CD8-positive, alpha-beta memory T cell (primary cell): ENCODE results near the gene EI24. TPM values are rescaled to one million over a fixed set of nuclear protein-coding genes. Genes with fewer than 3 reads are reported as not detected.
A peak's percentile ranks its signal among the peaks of the same experiment; 100 is the strongest.

Source experiments
- CTCF ChIA-PET: fragments of 350-600 bp; sonication (Branson Sonifier 250); formaldehyde crosslinking; loops from one replicate; lab custom pipeline; 2021; ENCODE audit warnings: antibody characterized with exemption; lab: Charles Lee
- POLR2A ChIA-PET: fragments of 350-600 bp; sonication (Branson Sonifier 250); formaldehyde crosslinking; loops from one replicate; lab custom pipeline; 2021; ENCODE audit warnings: antibody characterized with exemption; lab: Charles Lee
- DNase-seq, 5 donors: peaks; one replicate each; pipeline versions ENCODE4 v3.0.0 to v3.0.0-alpha.2; 2020 to 2022; ENCODE audit warnings: mixed read lengths in 1 of 5
- H3K27ac ChIP-seq: one replicate; pipeline ENCODE4 v1.7.0; 2013; ENCODE audit warnings: low read depth, mild to moderate bottlenecking, low read length, moderate library complexity
- H3K27me3 ChIP-seq: 2 replicates; pipeline ENCODE4 v1.7.0; 2013; ENCODE audit warnings: low read length, mild to moderate bottlenecking; ENCODE audit not compliant: insufficient read depth, poor library complexity, severe bottlenecking
- H3K36me3 ChIP-seq: 2 replicates; pipeline ENCODE4 v1.7.0; 2013; ENCODE audit warnings: mild to moderate bottlenecking, low read length, moderate library complexity; ENCODE audit not compliant: insufficient read depth
- H3K4me1 ChIP-seq: 2 replicates; pipeline ENCODE4 v1.7.0; 2013; ENCODE audit warnings: mild to moderate bottlenecking, low read length, moderate library complexity; ENCODE audit not compliant: insufficient read depth
- H3K4me3 ChIP-seq: 2 replicates; pipeline ENCODE4 v1.7.0; 2013; ENCODE audit warnings: mild to moderate bottlenecking, low read length
- H3K9me3 ChIP-seq: 2 replicates; pipeline ENCODE4 v1.7.0; 2013; ENCODE audit warnings: mild to moderate bottlenecking, low read length
- H3K27ac Mint-ChIP-seq, 8 donors: one replicate each; pipeline ENCODE4 v1.8.0; 2020 to 2021; ENCODE audit warnings: mixed read lengths in 8 of 8, mild to moderate bottlenecking in 6 of 8, inconsistent platforms in 3 of 8, moderate library complexity in 3 of 8
- H3K27me3 Mint-ChIP-seq, 2 donors: one replicate each; pipeline ENCODE4 v1.8.0; 2020 to 2021; ENCODE audit warnings: mixed read lengths in 2 of 2, mild to moderate bottlenecking in 1 of 2, moderate library complexity in 1 of 2
- H3K36me3 Mint-ChIP-seq, 3 donors: one replicate each; pipeline ENCODE4 v1.8.0; 2020 to 2021; ENCODE audit warnings: mixed read lengths in 3 of 3, inconsistent platforms in 1 of 3, mild to moderate bottlenecking in 1 of 3
- H3K4me1 Mint-ChIP-seq, 3 donors: one replicate each; pipeline ENCODE4 v1.8.0; 2020 to 2021; ENCODE audit warnings: mixed read lengths in 3 of 3, inconsistent platforms in 1 of 3, mild to moderate bottlenecking in 1 of 3
- H3K4me3 Mint-ChIP-seq, 7 donors: one replicate each; pipeline ENCODE4 v1.8.0; 2020 to 2021; ENCODE audit warnings: mixed read lengths in 7 of 7, mild to moderate bottlenecking in 6 of 7, moderate library complexity in 4 of 7, inconsistent platforms in 2 of 7
- H3K9me3 Mint-ChIP-seq, 5 donors: one replicate each; pipeline ENCODE4 v1.8.0; 2020 to 2022; ENCODE audit warnings: mixed read lengths in 5 of 5, mild to moderate bottlenecking in 3 of 5, moderate library complexity in 2 of 5, inconsistent platforms in 1 of 5
- polyA plus RNA-seq: library from polyadenylated mRNA; unstranded; fragments of 300-500 nt; fragmentation: Illumina TruSeq; gene quantifications from one replicate; pipeline ENCODE4 v1.2.3, GENCODE V29; 2021
- total RNA-seq, 2 experiments: library from RNA; stranded (reverse); gene quantifications; one replicate each; pipeline ENCODE4 v1.2.3, GENCODE V29; 2021

EI24 gene
- total and polyA plus RNA-seq, 3 experiments from 2014 or later, result 62.7 to 71.7 (median 65.7) TPM

DNA sequence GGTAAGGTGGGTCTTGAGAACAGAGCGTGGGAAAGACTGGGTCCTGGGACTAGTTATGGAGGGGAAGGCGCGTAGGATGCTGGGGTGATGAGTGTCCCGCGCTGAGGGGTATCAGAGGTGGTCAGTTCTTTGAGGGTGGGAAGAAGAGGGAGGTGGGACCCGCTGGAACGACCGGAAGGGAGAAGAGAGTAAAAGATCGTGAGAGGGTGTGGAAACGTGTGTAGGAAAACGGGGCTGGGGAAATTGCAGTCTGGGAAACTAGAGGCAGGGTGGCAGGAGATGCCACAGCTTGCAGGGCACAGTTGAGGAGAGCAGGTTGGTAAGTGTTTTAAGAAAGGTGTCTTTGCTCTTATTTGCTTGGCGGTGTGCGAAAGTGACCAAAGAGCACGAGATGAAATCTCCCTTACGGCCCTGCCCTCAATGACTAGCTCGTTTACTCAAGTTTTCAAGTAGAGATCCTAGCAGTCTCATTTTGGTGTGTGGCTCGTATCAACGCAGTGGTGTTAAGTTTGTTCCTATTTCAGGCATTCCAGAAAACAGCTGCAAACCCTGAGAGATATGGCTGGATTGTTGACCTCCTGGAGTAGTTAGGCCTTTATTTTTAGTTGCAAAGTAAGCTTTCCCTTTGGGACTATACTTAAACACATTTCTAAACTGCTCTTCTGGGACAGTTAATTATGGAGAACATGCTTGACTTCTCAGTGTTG, 24.0 kb downstream of the EI24 start:
- Mint-ChIP-seq H3K9me3 (no peaks in the 10 kb centered on the region), H3K4me3 (peak overlapping the region; percentile 90 to 98 (median 93)), H3K4me1 (peaks cover 41 to 61% (median 53%) of the 10 kb centered on the region in 3 donors), H3K27me3 (no peaks in the 10 kb centered on the region), H3K36me3 (peaks cover 0 to 40% (median 3%) of the 10 kb centered on the region in 3 donors), H3K27ac (peak overlapping the region; percentile 92 to 99 (median 98))
- H3K9me3 ChIP-seq, result no peaks in the 10 kb centered on the region
- peaks cover 20% of the 10 kb centered on the region for H3K4me1 ChIP-seq
- H3K4me3 ChIP-seq, result peak overlapping the region; percentile 85
- H3K36me3 ChIP-seq, result peaks cover 14% of the 10 kb centered on the region
- H3K27ac ChIP-seq, result peak overlapping the region; percentile 100
- ChIA-PET POLR2A (interaction anchor here (1.2 to 2.4 kb wide), 4 partner anchors 24 to 294 kb away, joined by 3 to 31 read pairs (median 6); partner anchors contain the start of genes CHEK1, EI24 and HYLS1), CTCF (interaction anchor here (1.0 to 3.7 kb wide), 4 partner anchors 24 to 306 kb away, joined by 3 to 17 read pairs (median 8); partner anchors contain the start of genes CHEK1 and EI24)
- peak in 1 of 5 donors; percentile 4 for DNase-seq
- H3K27me3 ChIP-seq, result no peaks in the 10 kb centered on the region

DNA sequence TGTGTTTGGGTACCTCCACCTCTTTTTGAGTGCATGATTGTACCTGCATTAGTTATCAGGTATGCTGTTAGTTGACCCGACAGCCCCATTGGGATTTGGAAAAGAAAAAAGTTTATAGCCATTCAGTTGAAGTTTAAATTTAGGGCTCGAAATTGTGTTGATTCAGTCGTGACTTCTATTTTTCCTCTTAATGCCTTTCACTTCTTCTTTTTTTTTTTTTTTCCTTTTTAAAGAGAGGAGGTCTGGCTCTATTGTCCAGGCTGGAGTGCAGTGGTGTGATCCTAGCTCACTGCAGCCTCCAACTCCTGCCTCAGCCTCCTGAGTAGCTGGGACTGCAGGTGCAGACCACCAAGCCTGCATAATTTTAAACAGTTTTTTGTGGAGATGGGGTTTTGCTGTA, 25.7 kb downstream of the EI24 start:
- H3K27me3 Mint-ChIP-seq, result no peaks in the 10 kb centered on the region
- no peaks in the 10 kb centered on the region for H3K9me3 Mint-ChIP-seq
- Histone ChIP-seq H3K9me3 (no peaks in the 10 kb centered on the region), H3K27ac (no peak overlapping the region), H3K4me1 (peaks cover 20% of the 10 kb centered on the region), H3K4me3 (no peak overlapping the region), H3K27me3 (no peaks in the 10 kb centered on the region), H3K36me3 (peaks cover 21% of the 10 kb centered on the region)
- CTCF ChIA-PET, result interaction anchor here (1.3 kb wide), 1 partner anchor 25 kb away, joined by 4 read pairs; the partner anchor contains the start of gene EI24
- H3K4me1 Mint-ChIP-seq, result peaks cover 41 to 62% (median 53%) of the 10 kb centered on the region in 3 donors
- H3K4me3 Mint-ChIP-seq, result peak overlapping the region in 3 of 7 donors; percentile 1 to 94 (median 69)
- POLR2A ChIA-PET, result no interaction called here
- H3K36me3 Mint-ChIP-seq, result peaks cover 0 to 53% (median 6%) of the 10 kb centered on the region in 3 donors
- DNase-seq, result no peak
- peak overlapping the region in 4 of 8 donors; percentile 19 to 57 (median 43) for H3K27ac Mint-ChIP-seq

DNA sequence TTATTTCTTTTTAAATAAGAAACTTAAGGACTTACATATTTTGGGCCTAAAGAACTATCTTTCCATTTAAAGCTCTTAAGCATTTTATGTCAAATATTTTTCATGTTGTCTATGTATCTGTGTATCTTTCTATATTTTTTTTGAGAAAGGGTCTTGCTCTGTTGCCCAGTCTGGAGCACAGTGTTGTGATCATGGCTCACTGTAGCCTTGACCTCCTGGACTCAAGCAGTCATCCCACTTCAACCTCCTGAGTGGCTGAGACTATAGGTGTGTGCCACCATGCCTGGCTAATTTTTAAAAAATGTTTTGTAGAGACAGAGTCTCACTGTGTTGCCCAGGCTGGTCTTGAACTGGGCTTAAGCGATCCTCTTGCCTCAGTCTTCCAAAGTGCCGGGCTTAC, 31.4 kb downstream of the EI24 start:
- Histone ChIP-seq H3K4me1 (peaks cover under 1% of the 10 kb centered on the region), H3K4me3 (no peak overlapping the region), H3K9me3 (no peaks in the 10 kb centered on the region), H3K27me3 (no peaks in the 10 kb centered on the region), H3K27ac (no peak overlapping the region), H3K36me3 (peaks cover 64% of the 10 kb centered on the region)
- ChIA-PET POLR2A (no interaction called here), CTCF (no interaction called here)
- Mint-ChIP-seq H3K4me3 (no peak overlapping the region), H3K27ac (peak overlapping the region in 1 of 8 donors; percentile 41), H3K36me3 (peaks cover 11 to 82% (median 20%) of the 10 kb centered on the region in 3 donors), H3K4me1 (peaks cover 13 to 23% (median 22%) of the 10 kb centered on the region in 3 donors), H3K27me3 (no peaks in the 10 kb centered on the region), H3K9me3 (no peaks in the 10 kb centered on the region)
- DNase-seq, result no peak

DNA sequence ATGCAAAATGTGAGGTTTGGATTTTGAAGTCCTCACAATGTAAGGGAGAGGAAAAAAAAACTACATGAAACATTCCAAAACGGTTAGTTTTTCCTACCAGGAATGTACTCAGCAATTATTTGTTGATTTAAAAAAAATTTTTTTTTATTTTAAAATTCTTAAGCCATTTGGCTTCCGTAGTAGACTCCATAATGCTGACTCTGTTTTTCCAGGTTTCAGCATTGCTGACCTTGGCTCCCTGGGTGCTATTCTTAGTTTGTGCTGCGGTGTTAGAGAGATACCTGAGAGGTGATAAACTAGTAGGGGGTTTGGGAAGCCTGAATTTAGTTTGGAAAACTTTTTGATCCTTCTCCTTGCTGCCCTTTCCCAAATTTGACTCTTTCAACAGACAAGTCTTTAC, 33.9 kb downstream of the EI24 start:
- DNase-seq, result no peak
- Histone ChIP-seq H3K27me3 (no peaks in the 10 kb centered on the region), H3K36me3 (peaks cover 74% of the 10 kb centered on the region), H3K27ac (no peak overlapping the region), H3K9me3 (no peaks in the 10 kb centered on the region), H3K4me1 (no peaks in the 10 kb centered on the region), H3K4me3 (no peak overlapping the region)
- H3K27ac Mint-ChIP-seq, result peak overlapping the region in 2 of 8 donors; percentile 23 to 38
- POLR2A ChIA-PET, result no interaction called here
- peaks cover 1 to 9% (median 3%) of the 10 kb centered on the region in 3 donors for H3K4me1 Mint-ChIP-seq
- CTCF ChIA-PET, result no interaction called here
- H3K9me3 Mint-ChIP-seq, result no peaks in the 10 kb centered on the region
- no peaks in the 10 kb centered on the region for H3K27me3 Mint-ChIP-seq
- H3K4me3 Mint-ChIP-seq, result no peak overlapping the region
- peaks cover 17 to 84% (median 25%) of the 10 kb centered on the region in 3 donors for H3K36me3 Mint-ChIP-seq

DNA sequence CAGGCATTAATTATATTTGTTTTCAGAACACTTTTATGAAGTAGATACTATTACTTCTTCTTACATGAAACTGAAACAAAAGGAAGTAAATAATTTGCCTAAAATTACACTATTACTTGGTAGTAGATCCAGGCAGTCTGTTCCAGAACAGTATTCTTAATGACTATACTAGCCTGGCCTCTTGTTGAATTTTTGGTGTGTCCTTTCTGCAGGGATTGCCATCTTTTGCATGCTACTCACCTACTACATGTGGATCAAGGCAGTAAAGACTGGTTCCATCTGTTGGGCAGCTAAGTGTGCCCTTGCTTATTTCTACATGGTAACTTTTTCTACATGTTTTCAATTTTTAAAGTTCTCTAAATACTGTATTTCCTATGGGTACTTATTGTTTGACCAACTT, 36.1 kb downstream of the EI24 start:
- Histone ChIP-seq H3K27ac (no peak overlapping the region), H3K36me3 (peaks cover 79% of the 10 kb centered on the region), H3K4me1 (no peaks in the 10 kb centered on the region), H3K9me3 (no peaks in the 10 kb centered on the region), H3K4me3 (no peak overlapping the region), H3K27me3 (no peaks in the 10 kb centered on the region)
- no peaks in the 10 kb centered on the region for H3K27me3 Mint-ChIP-seq
- peaks cover 0 to 9% (median 5%) of the 10 kb centered on the region in 3 donors for H3K4me1 Mint-ChIP-seq
- no peak overlapping the region for H3K4me3 Mint-ChIP-seq
- POLR2A ChIA-PET, result no interaction called here
- H3K9me3 Mint-ChIP-seq, result no peaks in the 10 kb centered on the region
- CTCF ChIA-PET, result no interaction called here
- no peak for DNase-seq
- H3K27ac Mint-ChIP-seq, result peak overlapping the region in 1 of 8 donors; percentile 43
- H3K36me3 Mint-ChIP-seq, result peaks cover 22 to 88% (median 34%) of the 10 kb centered on the region in 3 donors

DNA sequence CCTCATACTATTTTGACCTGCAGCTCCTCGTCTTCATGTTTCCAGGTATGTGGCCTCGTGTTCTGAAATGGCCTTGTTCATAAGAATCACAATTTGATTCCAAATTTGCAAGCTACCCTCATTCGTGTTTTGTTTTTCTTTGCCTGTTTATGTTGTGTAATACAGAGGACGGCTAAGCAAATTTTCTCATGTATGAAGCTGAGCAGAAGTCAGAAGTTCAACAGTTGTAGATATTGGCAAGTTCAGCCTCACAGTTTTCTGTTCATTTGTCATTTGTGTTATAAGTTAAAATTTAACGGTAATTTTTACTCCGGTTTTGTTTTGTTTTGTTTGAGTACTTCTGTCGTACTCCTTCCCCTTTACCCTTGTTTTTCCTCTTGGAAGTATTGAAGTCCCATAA, 40.3 kb downstream of the EI24 start:
- Mint-ChIP-seq H3K36me3 (peaks cover 22 to 90% (median 42%) of the 10 kb centered on the region in 3 donors), H3K4me3 (no peak overlapping the region), H3K4me1 (peaks cover 0 to 2% (median 0%) of the 10 kb centered on the region in 3 donors), H3K27me3 (no peaks in the 10 kb centered on the region), H3K9me3 (no peaks in the 10 kb centered on the region), H3K27ac (peak overlapping the region in 1 of 8 donors; percentile 64)
- Histone ChIP-seq H3K27me3 (no peaks in the 10 kb centered on the region), H3K4me1 (no peaks in the 10 kb centered on the region), H3K27ac (no peak overlapping the region), H3K4me3 (no peak overlapping the region), H3K36me3 (peaks cover 73% of the 10 kb centered on the region), H3K9me3 (no peaks in the 10 kb centered on the region)
- POLR2A ChIA-PET, result no interaction called here
- DNase-seq, result no peak
- CTCF ChIA-PET, result no interaction called here

DNA sequence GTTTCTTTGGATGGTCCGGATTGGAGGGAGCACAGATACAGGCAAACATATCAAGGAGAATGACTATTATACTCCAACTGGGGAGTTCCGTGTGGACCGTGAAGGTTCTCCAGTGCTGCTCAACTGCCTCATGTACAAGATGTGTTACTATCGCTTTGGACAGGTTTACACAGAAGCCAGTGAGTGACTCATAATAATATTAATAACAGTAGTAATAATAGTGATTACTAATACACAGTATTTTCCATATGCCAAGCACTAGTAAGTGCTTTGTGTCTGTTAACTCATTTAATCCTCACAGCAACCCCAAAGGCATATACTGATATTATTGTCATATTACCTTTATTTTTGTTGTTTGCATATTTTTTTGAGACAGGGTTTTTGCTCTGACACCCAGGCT, 49.1 kb downstream of the EI24 start:
- no peak overlapping the region for H3K4me3 Mint-ChIP-seq
- H3K9me3 Mint-ChIP-seq, result no peaks in the 10 kb centered on the region
- ChIA-PET POLR2A (no interaction called here), CTCF (no interaction called here)
- no peaks in the 10 kb centered on the region for H3K4me1 Mint-ChIP-seq
- Histone ChIP-seq H3K9me3 (no peaks in the 10 kb centered on the region), H3K36me3 (peaks cover 55% of the 10 kb centered on the region), H3K27ac (no peak overlapping the region), H3K27me3 (no peaks in the 10 kb centered on the region), H3K4me3 (no peak overlapping the region), H3K4me1 (no peaks in the 10 kb centered on the region)
- no peak for DNase-seq
- H3K36me3 Mint-ChIP-seq, result peaks cover 5 to 82% (median 12%) of the 10 kb centered on the region in 3 donors
- no peaks in the 10 kb centered on the region for H3K27me3 Mint-ChIP-seq
- no peak overlapping the region for H3K27ac Mint-ChIP-seq

DNA sequence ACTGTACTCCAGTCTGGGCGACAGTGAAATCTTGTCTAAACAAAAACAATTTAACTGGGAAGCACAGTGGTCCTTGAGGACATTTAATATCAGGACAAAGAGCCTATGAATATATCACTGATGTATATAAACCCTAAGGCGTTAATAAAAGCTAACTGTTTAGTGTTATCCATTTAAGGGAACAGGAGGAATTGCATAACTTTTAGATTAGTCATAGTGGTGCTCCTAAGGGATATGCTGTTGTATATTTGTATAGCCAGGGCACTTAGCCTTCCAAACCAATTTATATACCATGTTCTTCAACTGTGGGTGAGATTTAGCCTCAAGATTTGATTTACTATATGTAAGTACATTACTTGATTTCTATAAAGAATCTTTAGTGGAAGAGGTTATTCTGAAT, 52.7 kb downstream of the EI24 start:
- Histone ChIP-seq H3K36me3 (peaks cover 39% of the 10 kb centered on the region), H3K27ac (no peak overlapping the region), H3K9me3 (no peaks in the 10 kb centered on the region), H3K4me3 (no peak overlapping the region), H3K4me1 (peaks cover 13% of the 10 kb centered on the region), H3K27me3 (no peaks in the 10 kb centered on the region)
- H3K27me3 Mint-ChIP-seq, result no peaks in the 10 kb centered on the region
- peak overlapping the region in 3 of 8 donors; percentile 23 to 70 (median 52) for H3K27ac Mint-ChIP-seq
- peaks cover 0 to 57% (median 4%) of the 10 kb centered on the region in 3 donors for H3K36me3 Mint-ChIP-seq
- DNase-seq, result no peak
- POLR2A ChIA-PET, result no interaction called here
- no peaks in the 10 kb centered on the region for H3K9me3 Mint-ChIP-seq
- H3K4me3 Mint-ChIP-seq, result peak overlapping the region in 1 of 7 donors; percentile 35
- peaks cover 19 to 21% (median 20%) of the 10 kb centered on the region in 3 donors for H3K4me1 Mint-ChIP-seq
- CTCF ChIA-PET, result no interaction called here
